Fibroblast of skin of back (primary cell): ENCODE results near the gene IL31RA. TPM values are rescaled to one million over a fixed set of nuclear protein-coding genes. Genes with fewer than 3 reads are reported as not detected.
A peak's percentile ranks its signal among the peaks of the same experiment; 100 is the strongest.
"Not testable (repeated sequence)": the region's sequence is repeated elsewhere in the genome, so short reads cannot be mapped to it uniquely, and the experiment has no call there.

ENCODE experiments used
- DNase-seq: peaks from one replicate; pipeline ENCODE4 v3.0.0-alpha.2; 2013
- polyA plus RNA-seq, 2 experiments: library from polyadenylated mRNA; unstranded; fragments of 120-200 nt; gene quantifications; one replicate each; pipeline ENCODE4 v1.2.1, GENCODE V29; 2013; ENCODE audit not compliant: insufficient read length in 2 of 2

IL31RA gene
- polyA plus RNA-seq (2013, experiment 1 of 2; ENCODE audit: insufficient read length), result 0.35 TPM
- polyA plus RNA-seq (2013, experiment 2 of 2; ENCODE audit: insufficient read length), result 0.44 TPM

- DNase-seq, result peak; percentile 91
Observed at GRCh38 chr5:55850839-55851674, at the start of gene IL31RA. IL31RA (plus strand) TSS chr5:55851357; CDS start chr5:55851571, 214 bp downstream.

- not testable (repeated sequence) for DNase-seq
Observed at GRCh38 chr5:55808814-55809213, 42.3 kb upstream of the IL31RA start.

DNA sequence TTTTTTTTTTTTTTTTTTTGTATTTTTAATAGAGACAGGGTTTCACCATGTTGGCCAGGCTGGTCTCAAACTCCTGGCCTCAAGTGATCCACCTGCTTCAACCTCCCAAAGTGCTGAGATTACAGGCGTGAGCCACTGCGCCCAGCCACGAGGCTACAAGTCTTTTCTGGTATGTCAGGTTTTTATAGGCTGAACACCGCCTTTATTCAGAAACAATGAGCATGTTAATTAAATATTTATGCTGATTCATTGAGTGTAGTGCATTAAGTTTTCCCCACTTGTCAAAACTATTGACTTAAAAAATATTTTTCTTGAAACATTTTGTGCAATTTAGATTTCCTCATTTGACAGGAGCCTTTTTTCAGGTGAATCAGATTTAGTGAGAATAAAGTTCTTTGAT lies 35.2 kb upstream of the IL31RA start:
- not testable (repeated sequence) for DNase-seq

GRCh38 chr5:55816342-55816741 lies 34.8 kb upstream of the IL31RA start:
- DNase-seq, result peak; percentile 90

- DNase-seq, result no peak
Observed at GRCh38 chr5:55817030-55817429, 34.1 kb upstream of the IL31RA start.

- no peak for DNase-seq
Observed at GRCh38 chr5:55820488-55820887, 30.7 kb upstream of the IL31RA start.

- peak; percentile 2 for DNase-seq
Observed at GRCh38 chr5:55821731-55822512, 29.2 kb upstream of the IL31RA start.

GRCh38 chr5:55823151-55823796 lies 27.9 kb upstream of the IL31RA start:
- no peak for DNase-seq

- no peak for DNase-seq
Observed at GRCh38 chr5:55829956-55830355, 21.2 kb upstream of the IL31RA start.

DNA sequence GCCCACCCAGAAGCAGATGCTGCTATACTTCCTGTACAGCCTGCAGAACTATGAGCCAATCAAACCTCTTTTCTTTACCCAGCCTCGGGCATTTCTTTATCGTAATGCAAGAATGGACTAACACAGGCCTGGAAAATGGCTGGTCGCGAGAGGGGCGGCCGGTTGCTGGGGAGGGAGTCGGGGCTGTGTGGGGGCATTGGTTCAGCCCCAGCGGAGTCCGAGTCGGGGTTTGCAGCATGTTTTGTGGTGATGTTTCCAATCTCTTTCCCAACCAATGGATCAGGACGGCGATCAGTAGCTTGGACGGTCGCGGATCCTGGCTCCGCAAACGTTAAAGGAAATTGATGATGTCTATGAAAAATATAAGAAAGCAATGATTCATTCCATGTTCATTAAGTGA lies 18.7 kb upstream of the IL31RA start:
- no peak for DNase-seq

GRCh38 chr5:55836191-55836590 lies 15.0 kb upstream of the IL31RA start:
- no peak for DNase-seq

GRCh38 chr5:55841976-55842375 lies 9.2 kb upstream of the IL31RA start:
- no peak for DNase-seq

DNA sequence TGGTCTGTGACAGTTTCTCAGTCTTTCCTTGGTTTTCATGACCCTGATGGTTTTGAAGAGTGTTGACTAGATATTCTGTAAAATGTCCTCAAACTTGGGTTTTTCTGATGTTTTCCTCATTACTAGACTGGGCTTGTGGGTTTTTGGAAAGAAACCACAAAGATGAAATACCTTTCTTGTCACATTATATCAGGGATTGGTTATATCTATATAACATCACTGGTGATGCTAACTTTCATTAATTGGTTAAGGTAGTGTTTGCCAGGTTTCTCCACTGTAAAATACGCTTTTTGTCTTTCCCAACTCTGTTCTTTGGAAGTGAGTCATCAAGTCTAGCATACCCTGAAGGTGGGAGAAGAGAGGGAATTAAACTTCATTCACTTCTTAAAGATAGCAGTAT lies 3.3 kb upstream of the IL31RA start:
- peak; percentile 2 for DNase-seq

GRCh38 chr5:55848783-55849182 lies 2.4 kb upstream of the IL31RA start:
- DNase-seq, result no peak

DNA sequence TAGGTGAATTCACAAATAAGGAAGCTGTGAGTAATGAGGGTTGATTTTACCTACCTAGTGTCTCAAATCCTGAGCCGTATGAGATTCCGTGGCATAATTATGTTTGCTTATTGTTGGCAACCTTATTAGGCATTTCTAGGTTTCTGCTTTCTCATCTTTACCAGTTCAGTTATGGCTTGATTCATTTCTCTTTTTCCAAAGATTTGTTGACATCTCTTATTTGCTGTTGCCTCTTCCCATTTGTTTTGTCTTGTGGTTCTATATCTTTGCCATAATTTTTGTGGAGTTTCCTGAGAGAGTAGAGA lies 470 bp downstream of the IL31RA start:
- no peak for DNase-seq

DNA sequence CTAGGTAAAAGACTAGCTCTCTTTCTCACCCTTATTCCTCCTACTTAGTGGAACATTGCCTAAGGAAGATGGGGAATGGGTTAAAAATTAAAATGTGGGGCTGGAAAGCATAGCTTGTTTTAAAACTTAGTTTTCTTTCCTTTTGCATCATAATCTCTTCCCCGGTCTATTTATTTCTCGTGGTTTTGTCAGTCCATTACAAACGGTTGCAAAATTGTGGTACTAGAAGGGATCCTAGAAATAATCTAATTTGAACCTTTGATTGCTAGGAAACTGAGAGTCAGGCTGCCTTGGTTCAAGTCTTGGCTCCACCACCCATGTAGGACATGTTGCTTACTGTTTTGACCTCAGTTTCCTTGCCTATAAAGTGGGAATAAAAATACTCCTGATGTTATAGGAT lies 1.3 kb downstream of the IL31RA start:
- no peak for DNase-seq

- DNase-seq, result no peak
Observed at GRCh38 chr5:55853041-55853670, 2.0 kb downstream of the IL31RA start.

DNA sequence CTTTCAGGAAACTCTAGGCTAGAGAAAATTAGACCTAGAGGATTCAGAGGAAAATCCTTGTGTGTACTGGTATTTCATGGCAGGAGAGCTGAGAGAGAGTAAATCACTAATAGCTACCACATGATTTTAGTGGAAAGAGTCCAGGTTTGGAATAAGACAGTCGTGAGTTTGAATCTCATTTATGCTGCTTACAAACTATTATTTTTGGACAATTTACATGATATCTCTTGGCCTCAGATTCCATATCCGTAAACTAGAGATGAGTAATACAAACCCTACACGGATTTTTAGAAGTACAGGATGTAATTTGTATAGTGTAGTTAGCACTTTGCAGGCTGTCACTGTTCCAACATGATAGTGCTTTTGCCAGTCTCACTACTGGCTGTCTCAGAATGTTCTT lies 2.7 kb downstream of the IL31RA start:
- DNase-seq, result peak; percentile 50

DNA sequence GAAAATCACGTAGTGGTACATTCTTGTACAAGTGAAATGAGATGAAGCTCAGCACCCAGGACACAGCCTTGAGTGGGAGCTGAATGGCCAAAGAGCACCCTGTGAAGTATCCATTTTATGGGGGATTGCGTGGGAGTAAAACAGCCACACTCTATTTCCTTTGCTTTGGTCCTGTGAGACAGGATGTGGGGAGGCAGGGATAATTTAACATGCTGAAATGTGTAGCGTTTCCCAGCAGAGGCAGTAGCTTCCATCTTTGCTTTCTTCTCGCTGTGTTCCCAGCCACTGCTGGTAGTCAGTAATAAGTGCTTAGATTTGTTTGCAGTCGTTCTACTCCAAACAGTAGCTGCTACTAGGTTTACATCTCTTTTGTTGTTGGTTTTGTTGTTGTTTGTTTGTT lies 4.4 kb downstream of the IL31RA start:
- DNase-seq, result peak; percentile 15

DNA sequence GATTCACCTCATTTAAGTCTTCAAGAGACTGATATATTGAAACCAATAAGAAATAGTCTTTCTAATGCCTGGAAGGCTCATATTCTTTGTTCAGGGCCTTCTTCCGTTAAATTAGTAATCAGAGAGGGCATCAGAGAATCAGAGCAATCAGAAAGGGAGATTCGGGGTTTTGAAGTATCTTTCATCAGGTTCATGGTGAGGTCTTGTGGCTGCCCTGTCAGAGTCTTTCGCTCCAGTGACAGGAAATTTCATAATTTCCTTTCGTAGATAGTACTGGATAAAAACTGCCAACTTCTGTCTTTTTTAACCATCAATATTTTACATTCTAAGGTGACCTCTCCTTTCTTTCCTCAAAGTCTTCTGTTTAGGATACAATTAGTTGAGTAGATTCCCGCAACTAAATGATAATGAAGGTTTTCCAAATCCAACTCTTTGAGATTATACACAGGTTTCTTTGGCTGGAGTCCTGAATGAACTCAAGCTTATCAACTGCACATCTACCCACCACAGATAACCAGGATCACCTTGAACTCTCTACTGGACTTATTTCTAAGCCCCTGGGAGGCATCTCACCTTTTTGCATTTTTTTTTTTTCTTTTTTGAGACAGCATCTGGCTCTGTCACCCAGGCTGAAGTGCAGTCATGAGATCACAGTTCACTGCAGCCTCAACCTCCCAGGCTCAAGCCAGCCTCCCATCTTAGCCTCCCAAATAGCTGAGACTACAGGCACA lies 5.5 kb downstream of the IL31RA start:
- DNase-seq, result no peak

DNA sequence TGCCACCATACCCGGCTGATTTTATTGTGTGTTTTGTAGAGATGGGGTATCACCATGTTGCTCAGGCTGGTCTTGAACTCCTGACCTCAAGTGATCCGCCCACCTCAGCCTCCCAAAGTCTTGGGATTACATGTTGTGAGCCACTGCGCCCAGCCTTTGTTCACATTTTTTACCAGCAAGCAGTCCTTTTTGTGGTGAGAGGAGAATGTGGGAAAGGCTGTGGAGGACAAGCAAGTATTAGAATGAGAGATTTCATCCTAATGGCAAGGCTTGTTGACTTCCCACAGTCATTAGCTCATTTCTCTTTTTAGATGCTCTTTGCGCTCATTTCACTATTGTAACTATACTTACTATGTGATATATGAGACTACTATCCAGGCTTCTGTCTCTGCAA lies 6.1 kb downstream of the IL31RA start:
- DNase-seq, result peak; percentile 9

- no peak for DNase-seq
Observed at GRCh38 chr5:55858104-55858503, 6.9 kb downstream of the IL31RA start.
